Ishikawa (cell line): ENCODE measurements around the gene NPLOC4.

Experiments
- CREB1 ChIP-seq: IDR thresholded peaks from 2 replicates; pipeline ENCODE4 v1.6.1; 2012; ENCODE audit warnings: low read depth
- REST ChIP-seq: IDR thresholded peaks from 2 replicates; pipeline ENCODE4 v1.6.1; 2012; ENCODE audit warnings: low read depth, mild to moderate bottlenecking
- YY1 ChIP-seq: IDR thresholded peaks from 2 replicates; pipeline ENCODE4 v1.6.1; 2012; ENCODE audit warnings: low read depth

- TF ChIP-seq YY1 (no peak), REST (no peak), CREB1 (no peak)
These were observed 50.8 kb downstream of the NPLOC4 start for GRCh38 chr17:81586096-81586495.
